DMS79 treated with DMSO at 0.1 percent for 48 hours (cell line): ENCODE measurements around the gene ARHGAP28.
"Not testable (repeated sequence)": the region's sequence is repeated elsewhere in the genome, so short reads cannot be mapped to it uniquely, and the experiment has no call there.

Experiments
- DNase-seq: peaks from one replicate; lab custom pipeline; 2025; lab: John Stamatoyannopoulos, UW

ARHGAP28 gene

DNA sequence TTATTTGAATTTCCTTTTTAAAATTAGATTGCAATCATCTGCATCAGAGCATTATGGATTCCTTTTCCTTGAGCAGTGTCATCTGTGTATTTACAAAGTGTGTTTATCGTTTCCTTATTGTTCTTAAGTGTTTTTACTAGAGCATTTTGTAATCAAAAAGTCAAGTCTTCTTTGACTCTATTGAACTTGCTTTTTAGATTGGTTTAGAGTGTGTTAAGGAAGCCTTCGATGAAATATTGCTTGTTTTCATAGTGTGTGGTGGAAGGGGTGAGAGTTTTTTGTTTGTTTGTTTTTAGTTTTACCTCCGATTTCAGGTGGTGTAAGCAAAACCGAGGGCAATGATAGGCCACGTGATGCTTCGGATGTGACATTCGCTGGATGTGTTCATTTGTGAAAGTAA, 45.7 kb downstream of the ARHGAP28 start:
- DNase-seq, result no peak

GRCh38 chr18:6775702-6776101, 46.2 kb downstream of the ARHGAP28 start:
- no peak for DNase-seq

DNA sequence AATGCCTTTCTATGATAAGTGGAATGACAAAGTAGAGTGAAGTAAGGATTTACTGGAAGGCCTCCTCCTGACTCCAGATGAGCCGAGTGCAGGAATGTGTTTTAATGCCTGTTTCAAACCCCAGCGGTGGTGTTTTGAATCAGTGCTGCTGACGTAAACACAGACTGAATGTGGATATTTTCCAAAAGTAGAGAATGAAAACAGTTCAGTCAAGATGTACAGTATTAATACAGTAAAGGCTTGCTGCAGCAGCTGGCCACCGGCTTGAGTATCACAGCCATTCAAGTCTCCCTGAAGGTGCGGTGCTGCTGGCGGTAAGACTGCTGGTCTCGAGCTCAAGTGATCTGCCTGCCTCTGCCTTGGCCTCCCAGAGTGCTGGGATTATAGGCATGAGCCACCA, 46.7 kb downstream of the ARHGAP28 start:
- DNase-seq, result no peak

DNA sequence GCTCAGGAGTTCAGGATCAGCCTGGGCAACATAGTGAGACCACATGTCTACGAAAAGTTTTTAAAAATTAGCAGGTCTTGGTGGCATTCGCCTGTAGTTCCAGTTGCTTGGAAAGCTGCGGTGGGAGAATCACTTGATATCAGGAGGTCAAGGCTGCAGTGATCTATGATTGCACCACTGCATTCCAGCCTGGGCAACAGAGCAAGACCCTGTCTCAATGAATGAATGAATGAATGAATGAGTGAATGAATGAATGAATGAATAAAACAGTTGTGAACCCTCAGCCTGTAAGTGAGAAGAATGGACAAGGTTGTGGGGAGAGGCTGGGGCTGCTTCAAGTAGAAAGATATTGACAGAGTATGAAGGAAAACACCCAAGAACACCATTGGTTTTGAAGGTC, 48.0 kb downstream of the ARHGAP28 start:
- DNase-seq, result no peak

GRCh38 chr18:6778459-6779247, 49.1 kb downstream of the ARHGAP28 start:
- DNase-seq, result no peak

DNA sequence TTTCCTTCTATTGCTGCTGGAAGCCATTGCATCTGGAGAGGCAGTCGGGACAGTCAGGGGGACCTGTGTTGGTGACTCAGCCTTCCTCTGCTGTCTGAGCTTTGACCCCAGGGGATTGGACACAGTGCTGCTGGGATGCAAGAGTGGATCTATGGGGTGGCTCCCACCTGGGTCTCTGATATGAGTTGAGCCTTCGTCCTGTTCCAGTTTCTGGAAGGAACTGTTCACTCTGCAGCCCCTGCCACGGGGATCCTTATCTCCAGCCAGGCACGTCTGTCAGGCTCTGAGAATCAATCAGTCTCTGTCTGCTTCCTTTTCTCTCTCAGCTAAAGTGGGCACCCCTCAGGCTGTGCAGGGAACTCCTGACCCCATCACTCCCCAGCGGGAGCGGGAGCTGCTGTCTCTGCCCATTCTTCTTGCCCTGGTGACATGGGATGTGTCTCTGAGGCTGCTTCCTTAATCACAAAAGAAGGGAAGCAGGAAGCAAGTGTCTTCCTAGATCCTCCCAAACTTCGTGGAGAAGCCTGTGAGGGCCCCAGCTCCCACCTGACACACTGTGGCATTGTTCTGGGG, 51.7 kb downstream of the ARHGAP28 start:
- DNase-seq, result no peak

DNA sequence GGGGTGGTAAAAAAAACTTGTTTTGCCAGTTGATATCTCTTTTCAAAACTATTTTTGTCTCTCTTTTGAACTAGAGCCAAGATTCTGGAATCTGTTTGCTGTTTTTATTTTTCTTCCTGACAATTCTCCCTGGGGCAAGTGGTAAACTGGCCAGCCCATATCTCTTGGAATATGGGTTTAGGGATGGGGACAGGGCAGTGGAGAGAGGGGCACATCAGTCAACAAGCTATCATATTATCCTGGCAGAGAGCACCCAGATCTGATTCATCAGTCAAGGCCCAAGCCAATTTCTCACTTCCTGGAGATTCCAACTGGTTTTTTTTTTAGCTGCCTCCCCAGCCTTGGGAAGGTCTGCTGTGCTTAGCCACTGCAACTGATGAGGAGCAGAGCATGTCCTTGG, 52.3 kb downstream of the ARHGAP28 start:
- no peak for DNase-seq

- no peak for DNase-seq
Measured at GRCh38 chr18:6782861-6783260, 53.3 kb downstream of the ARHGAP28 start.

GRCh38 chr18:6784046-6784445, 54.5 kb downstream of the ARHGAP28 start:
- DNase-seq, result no peak

DNA sequence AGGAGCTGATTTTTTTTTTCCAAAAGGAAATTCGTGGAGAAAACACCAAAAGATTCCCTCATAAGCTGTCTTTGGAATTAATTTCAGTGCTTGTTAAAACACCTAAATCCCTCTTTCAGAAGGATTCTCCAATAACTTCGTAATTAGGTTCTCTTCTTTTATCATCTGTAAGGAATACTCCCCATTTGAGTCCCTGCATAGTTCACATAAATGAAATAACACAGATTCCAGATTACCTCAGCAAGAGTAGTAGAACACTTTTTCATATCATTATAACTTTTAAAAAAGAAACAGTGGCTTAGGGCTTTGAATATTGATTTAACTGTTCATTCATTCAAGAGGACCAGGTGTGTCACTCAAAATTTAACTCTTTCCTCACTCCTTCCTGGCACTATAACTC, 55.5 kb downstream of the ARHGAP28 start:
- DNase-seq, result no peak

DNA sequence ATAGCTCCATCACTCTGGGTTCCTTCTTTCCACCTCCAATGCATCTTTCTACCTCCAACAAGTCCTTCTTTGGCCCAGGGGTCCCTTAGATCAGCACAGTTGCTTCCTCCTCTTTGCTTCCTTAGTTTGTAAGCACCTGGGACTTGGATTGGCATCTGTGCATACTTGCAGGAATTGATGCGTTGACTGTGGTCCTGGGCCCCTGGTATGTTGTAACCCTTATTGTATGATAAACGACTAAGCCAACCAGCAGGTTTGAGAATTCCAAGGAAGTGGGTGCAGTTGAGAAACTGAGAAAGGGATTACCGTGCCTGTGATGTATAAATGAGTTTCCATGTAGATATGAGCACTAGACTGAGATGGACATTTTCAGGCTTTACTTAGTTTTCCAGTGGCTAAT, 55.9 kb downstream of the ARHGAP28 start:
- DNase-seq, result no peak

DNA sequence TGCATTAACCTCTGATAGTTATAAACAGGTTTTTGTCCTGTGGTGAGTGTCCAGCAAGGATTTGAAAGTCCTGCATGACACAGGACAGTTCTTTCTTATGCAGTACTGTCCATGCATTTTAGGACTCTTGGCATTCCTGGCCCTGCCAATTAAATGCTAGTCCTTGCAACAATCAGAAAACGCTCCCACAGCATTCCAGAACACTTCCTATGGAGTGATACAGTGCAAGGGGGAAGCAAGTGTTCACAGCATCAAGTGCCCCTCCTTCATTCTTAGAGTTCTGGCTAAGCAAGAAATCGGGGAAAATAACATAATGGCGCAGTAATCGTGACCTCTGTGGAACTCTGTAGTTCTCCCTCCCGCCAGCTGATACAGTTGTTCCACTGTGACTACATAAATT, 62.9 kb downstream of the ARHGAP28 start:
- no peak for DNase-seq

DNA sequence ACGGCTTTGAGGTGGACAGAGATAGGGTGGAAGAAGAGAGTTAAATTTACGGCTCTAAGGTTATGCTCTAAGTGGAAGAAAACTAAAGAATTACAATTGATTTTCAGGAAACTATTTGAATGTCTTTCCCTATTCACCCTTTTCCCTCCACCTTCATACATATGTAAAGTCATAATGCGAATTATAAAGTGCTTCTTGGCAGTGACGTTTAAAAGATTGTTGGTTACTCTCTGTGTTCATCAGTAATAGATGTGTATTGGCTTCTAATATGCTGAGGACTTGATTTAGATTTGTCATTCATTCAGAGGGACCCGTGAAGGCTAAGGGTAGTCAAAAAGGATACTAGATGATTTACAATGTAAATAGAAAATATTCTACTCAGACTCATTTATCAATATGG, 63.9 kb downstream of the ARHGAP28 start:
- DNase-seq, result no peak

- DNase-seq, result no peak
Measured at GRCh38 chr18:6793986-6794385, 64.5 kb downstream of the ARHGAP28 start.

DNA sequence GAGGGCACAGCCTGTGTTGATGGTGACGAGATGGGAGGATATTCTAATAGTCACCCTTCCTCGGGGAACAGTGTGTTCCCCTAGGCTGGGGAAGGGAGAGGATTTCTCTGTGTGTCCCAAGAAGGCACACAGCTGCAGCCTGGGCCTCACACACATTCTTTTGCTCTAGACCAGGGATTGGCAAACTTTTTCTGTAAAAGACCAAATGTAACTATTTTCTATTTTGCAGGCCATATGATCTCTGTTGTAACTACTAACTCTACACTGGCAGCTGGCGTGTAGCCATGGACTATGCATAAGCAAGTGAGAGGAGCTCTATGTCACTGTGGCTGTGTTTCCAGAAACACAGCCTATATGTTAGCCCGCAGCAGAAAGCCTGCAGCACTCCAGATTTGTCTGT, 65.8 kb downstream of the ARHGAP28 start:
- DNase-seq, result no peak

- DNase-seq, result no peak
Measured at GRCh38 chr18:6796511-6796910, 67.0 kb downstream of the ARHGAP28 start.

DNA sequence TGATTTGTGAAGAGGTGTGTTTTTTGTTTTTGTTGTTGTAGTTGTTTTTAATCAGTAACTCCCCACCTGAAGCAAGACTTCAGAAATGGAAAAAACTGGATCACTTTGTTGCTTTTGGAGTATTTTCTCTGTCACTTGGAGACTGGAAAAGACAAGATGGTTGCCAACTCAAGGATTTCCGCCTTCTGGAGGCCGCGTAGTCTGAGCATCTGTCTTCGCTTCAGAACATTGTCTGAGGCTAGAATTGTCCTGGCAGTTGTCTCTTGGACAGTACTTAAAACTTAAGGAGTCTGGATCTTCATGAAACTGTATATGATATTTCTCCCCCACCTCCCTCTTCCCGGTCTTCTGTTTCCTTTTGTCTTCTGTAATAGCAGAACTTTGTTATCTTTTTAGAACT, 67.7 kb downstream of the ARHGAP28 start:
- DNase-seq, result no peak

DNA sequence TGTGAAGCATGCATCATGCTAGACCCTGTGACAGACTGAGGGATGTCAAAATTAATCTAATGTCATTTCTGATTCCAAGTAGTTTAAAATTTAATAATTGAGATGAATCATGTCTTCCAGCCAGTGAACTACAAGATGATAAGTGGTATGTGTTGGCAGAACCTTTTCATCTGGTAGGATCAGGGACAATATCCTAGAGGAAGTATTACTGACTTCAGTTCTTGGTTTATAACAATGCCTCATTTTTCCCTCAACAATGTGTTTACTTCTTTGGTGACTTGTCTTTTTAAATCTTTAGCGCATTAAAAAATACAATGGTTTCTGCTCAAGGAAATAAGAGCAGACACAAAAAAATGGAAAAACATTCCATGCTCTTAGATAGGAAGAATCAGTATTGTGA, 69.4 kb downstream of the ARHGAP28 start:
- no peak for DNase-seq

- DNase-seq, result not testable (repeated sequence)
Measured at GRCh38 chr18:6800309-6800708, 70.8 kb downstream of the ARHGAP28 start.

DNA sequence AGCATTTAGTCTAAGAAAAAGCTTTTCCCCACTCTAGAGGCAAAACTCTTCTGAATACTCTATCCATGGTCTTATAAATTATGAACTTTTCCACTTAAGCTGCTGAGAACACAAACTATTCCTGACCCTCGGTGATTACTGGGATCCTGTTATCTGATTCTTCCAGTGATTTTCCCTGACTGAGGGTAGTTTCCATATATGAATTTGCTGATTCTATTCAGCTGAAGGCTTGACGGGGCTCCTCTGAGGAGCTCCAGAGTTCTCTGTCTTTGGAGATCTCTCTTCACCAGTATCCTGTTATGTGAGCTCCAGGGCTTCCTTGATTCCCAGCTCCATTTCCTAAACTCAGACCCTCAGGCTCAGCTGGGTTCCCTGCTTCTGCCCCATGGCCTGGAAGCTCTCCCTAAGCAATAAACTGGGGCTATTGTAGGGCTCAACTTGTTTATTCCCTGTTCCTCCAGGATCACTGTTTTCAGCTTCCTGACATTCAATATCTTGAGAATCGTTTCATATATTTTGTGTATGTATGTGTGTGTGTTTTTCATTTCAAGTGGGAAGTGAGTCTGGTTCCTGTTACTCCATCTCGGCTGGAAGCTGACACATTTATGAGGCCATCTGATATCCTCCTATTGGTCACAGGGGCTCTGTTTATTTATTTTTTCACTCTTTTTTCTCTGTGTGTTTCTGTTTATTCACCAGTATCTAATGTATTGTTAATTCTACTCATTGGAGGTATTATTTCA, 78.2 kb downstream of the ARHGAP28 start:
- no peak for DNase-seq

DNA sequence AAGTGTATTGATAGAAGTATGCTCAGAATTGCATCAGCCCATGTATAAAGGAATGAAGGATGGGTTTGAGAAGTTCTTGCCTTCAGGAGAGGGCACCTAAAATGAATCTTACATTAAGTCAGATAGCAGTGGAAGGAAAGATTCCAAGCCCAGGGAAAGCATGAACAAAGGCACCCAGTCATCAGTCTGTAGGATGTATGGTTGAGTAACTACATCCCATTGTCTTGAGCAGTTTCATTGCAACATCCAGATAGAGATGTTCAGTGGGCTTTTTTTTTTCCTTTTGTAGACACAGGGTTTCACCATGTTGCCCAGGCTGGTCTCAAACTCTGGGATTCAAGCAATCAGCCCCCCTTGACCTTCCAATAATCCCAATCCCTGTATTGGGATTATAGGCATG, 80.7 kb downstream of the ARHGAP28 start:
- no peak for DNase-seq

DNA sequence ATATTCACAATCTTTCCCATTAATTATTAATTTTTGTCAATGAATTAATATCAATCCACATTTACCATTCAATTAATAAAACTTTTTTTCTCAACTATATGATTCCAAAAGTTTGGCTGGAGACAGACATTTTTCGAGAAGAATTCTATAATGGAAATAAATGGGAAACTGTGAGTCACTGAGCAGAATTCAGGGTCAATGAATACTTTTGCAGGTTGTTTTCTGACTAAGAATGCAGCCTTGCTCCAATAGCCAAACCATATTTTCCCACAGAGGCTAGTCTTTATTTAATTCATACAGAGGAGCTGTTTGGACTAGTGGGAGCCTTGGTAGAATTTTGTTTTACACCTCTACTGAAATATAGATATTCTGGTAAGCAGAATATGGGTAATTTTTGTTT, 82.3 kb downstream of the ARHGAP28 start:
- DNase-seq, result no peak

GRCh38 chr18:6814882-6815425, 85.4 kb downstream of the ARHGAP28 start:
- DNase-seq, result no peak
